Measurements from ENCODE around the gene FRMD4B.

FRMD4B gene

DNA sequence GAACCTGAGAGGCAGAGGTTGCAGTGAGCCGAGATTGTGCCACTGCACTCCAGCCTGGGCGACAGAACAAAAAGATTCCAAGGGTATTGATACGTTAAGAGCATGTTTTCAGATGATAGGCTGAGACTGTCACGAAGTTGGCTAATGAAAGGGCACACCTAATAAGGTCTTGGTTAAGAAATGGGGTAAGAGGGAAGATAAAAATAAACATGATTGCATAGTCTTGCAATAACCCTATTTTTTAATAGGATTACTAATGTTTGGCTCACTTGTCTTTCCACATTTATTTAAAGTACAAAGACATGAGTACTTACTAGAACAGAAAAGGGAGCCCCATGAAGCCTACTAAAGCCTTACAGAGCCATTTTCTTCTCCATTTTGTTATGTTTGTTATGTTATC lies 109.0 kb downstream of the FRMD4B start:
- TF ChIP-seq CTCF (IDR thresholded peaks at IDR 0.05) = no peak

DNA sequence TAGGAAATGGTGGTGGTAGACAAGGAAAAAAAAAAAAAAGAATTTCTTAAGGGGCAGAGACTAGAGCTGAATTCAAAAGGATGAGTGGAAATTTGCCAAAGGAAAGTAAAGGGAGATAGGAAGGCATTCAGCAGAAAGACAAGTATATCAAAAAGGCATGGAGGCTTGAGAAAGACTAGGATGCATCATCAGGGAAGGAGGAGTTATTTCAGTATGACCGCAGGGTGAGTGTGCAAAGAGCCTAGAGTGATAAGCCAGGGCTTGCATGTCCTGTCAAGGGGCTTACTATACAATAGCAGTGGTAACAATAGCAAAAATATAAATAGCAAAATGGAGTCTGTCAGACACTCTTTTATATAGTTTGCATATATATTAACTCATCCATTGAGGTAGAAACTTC lies 112.0 kb downstream of the FRMD4B start:
- TF ChIP-seq CTCF (IDR thresholded peaks at IDR 0.05) = no peak

DNA sequence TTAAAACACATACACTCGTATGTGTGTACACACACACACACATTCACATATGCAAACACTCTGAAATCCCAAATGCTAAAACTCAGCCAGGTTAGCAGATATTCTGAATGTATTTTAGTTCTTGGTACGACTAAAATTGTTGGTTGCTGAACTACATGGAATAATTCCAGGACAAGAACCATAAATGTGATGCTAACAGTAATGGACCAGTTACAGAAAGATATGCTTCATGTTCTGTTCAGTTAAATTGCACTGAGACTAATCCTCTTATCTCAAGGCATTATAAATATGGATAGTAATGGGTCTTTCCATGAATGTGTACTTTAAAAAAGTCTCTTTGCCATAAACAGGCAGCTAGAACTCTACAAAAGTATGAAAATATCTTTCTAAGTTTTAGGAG lies 113.3 kb downstream of the FRMD4B start:
- TF ChIP-seq CTCF (IDR thresholded peaks at IDR 0.05) = no peak

DNA sequence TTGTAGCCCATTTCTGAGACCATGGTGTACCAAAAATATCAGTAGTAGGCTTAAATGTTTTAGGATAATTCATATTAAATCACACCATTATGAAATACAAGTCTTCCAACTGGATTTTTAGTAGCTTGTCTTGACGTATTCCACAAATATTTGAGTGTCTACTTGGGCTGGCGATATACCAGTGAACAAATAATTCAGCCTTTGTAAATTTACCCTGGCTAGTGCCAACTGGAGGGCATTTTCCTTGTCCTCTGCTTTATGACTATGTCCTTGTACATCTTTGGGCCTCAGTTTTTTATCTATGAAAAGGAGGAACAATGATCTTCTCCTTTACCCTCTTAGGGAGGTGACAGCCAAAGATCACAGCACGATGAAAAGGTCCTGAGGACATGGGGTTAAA lies 114.8 kb downstream of the FRMD4B start:
- no peak for TF ChIP-seq CTCF (IDR thresholded peaks at IDR 0.05)

GRCh38 chr3:69266585-69266984 lies 119.3 kb downstream of the FRMD4B start:
- TF ChIP-seq CTCF (IDR thresholded peaks at IDR 0.05) = no peak

DNA sequence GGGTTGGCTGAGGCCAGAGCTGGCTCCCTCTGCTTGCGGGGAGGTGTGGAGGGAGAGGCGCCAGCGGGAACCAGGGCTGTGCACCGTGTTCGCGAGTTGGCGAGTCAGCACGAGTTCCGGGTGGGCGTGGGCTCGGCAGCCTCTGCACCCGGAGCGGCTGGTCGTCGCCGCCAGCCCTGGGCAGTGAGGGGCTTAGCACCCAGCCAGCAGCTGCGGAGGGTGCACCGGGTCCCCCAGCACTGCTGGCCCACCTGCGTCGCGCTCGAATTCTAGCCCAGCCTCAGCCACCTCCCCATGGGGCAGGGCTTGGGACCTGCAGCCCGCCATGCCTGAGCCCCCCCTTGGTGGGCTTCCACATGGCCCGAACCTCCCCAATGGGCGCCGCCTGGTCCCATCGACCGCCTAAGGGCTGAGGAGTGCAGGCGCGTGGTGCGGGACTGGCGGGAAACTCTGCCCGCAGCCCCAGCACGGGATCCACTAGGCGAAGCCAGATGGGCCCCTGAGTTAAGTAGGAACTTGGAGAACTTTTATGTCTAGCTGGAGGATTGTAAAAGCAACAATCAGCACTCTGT lies 125.6 kb downstream of the FRMD4B start:
- no peak for TF ChIP-seq CTCF (IDR thresholded peaks at IDR 0.05)

- no peak for TF ChIP-seq CTCF (IDR thresholded peaks at IDR 0.05)
Observed at GRCh38 chr3:69259125-69259524, 126.8 kb downstream of the FRMD4B start.

- TF ChIP-seq CTCF (IDR thresholded peaks at IDR 0.05) = no peak
Observed at GRCh38 chr3:69255928-69256327, 130.0 kb downstream of the FRMD4B start.

Measured in LNCAP (cell line).